ENCODE measurements around the gene C19orf53. TPM values are rescaled to one million over a fixed set of nuclear protein-coding genes. Genes with fewer than 3 reads are reported as not detected.

C19orf53 gene
- total RNA-seq, 1 donor from 2014 or later = 95.6 TPM

DNA sequence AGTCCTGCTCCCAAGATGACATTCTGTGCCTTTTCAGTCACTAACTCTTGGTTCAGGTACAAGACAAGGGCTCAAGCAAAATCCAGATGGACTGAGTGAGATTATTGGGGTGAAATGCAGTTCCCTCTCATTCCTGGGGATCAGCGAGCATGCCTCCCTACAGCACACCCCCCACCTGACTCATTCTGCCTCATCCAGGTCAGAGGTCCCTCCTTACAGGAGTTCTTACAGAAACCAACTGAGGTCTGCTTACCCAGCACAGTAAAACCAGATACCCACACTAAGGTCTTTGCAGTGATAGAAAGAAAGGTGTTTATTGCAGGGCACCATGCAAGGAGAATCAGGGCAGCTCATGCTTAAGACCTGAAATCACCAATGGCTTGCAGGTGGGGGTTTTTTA is 31.5 kb upstream of the C19orf53 start:
- H3K27ac ChIP-seq = no peak overlapping the region
- H3K9me3 Mint-ChIP-seq = peaks cover 6% of the 10 kb centered on the region
- DNase-seq (ENCODE audit: low spot score) = no peak
- H3K9me3 ChIP-seq (ENCODE audit: low read depth) = no peaks in the 10 kb centered on the region
- no peaks in the 10 kb centered on the region for H3K27me3 Mint-ChIP-seq (ENCODE audit: insufficient read depth, low read depth)
- no peak overlapping the region for H3K4me3 Mint-ChIP-seq
- H3K4me2 ChIP-seq = no peak overlapping the region
- no peak overlapping the region for H3K9ac ChIP-seq
- no peak overlapping the region for H3K27ac Mint-ChIP-seq
- no peaks in the 10 kb centered on the region for H3K4me1 ChIP-seq
- no peaks in the 10 kb centered on the region for H3K27me3 ChIP-seq
- peaks cover 6% of the 10 kb centered on the region for H3F3A ChIP-seq (ENCODE audit: low read depth)
- H3K4me3 ChIP-seq = no peak overlapping the region
- H4K20me1 ChIP-seq (ENCODE audit: low read depth) = no peaks in the 10 kb centered on the region
- H2AFZ ChIP-seq (replicated peaks) = no peak overlapping the region
- no peaks in the 10 kb centered on the region for H3K36me3 ChIP-seq
- TF ChIP-seq EZH2phosphoT487 (IDR thresholded peaks at IDR 0.05) (no peak), EZH2 (IDR thresholded peaks at IDR 0.05) (no peak), CTCF (IDR thresholded peaks at IDR 0.05) (no peak)
- no peaks in the 10 kb centered on the region for H3K79me2 ChIP-seq (ENCODE audit: low read depth)
- peaks cover 12% of the 10 kb centered on the region for H3K36me3 Mint-ChIP-seq
- no peaks in the 10 kb centered on the region for H3K4me1 Mint-ChIP-seq

GRCh38 chr19:13744174-13744573 is 30.1 kb upstream of the C19orf53 start:
- no peaks in the 10 kb centered on the region for H3K27me3 ChIP-seq
- peaks cover 8% of the 10 kb centered on the region for H3K36me3 Mint-ChIP-seq
- H3K4me3 Mint-ChIP-seq = no peak overlapping the region
- no peaks in the 10 kb centered on the region for H3K36me3 ChIP-seq
- no peak for DNase-seq (ENCODE audit: low spot score)
- peaks cover 6% of the 10 kb centered on the region for H3F3A ChIP-seq (ENCODE audit: low read depth)
- H3K27ac ChIP-seq = no peak overlapping the region
- H3K9me3 ChIP-seq (ENCODE audit: low read depth) = no peaks in the 10 kb centered on the region
- peaks cover 10% of the 10 kb centered on the region for H3K79me2 ChIP-seq (ENCODE audit: low read depth)
- H3K9ac ChIP-seq = no peak overlapping the region
- peaks cover 6% of the 10 kb centered on the region for H3K9me3 Mint-ChIP-seq
- H3K4me2 ChIP-seq = no peak overlapping the region
- H3K27ac Mint-ChIP-seq = no peak overlapping the region
- no peak for TF ChIP-seq EZH2phosphoT487 (IDR thresholded peaks at IDR 0.05)
- no peak for TF ChIP-seq CTCF (IDR thresholded peaks at IDR 0.05)
- TF ChIP-seq EZH2 (IDR thresholded peaks at IDR 0.05) = no peak
- H3K4me1 ChIP-seq = peaks cover 7% of the 10 kb centered on the region
- peaks cover 11% of the 10 kb centered on the region for H3K4me1 Mint-ChIP-seq
- no peaks in the 10 kb centered on the region for H3K27me3 Mint-ChIP-seq (ENCODE audit: insufficient read depth, low read depth)
- no peak overlapping the region for H3K4me3 ChIP-seq
- H2AFZ ChIP-seq (replicated peaks) = no peak overlapping the region
- H4K20me1 ChIP-seq (ENCODE audit: low read depth) = no peaks in the 10 kb centered on the region

DNA sequence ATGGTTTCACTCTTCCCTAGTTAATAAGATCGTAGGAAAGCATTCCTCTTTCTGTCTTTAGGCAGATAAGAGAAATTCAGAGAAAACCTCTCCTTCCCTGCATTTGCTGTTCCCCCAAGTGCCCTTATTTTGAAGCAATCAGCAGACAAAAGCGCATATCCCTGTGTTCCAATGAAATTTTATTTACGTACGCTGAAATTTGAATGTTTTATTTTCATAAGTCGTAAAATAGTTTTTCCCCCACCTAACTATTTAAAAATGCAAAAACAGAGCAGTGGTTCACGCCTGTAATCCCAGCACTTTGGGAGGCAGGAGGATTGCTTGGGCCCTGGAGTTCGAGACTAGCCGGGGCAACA is 27.2 kb upstream of the C19orf53 start:
- peaks cover 7% of the 10 kb centered on the region for H3K4me1 ChIP-seq
- Mint-ChIP-seq H3K36me3 (peaks cover 4% of the 10 kb centered on the region), H3K9me3 (peaks cover 6% of the 10 kb centered on the region), H3K4me3 (peak overlapping the region; percentile 93), H3K27ac (no peak overlapping the region), H3K27me3 (ENCODE audit: insufficient read depth, low read depth) (no peaks in the 10 kb centered on the region), H3K4me1 (peaks cover 13% of the 10 kb centered on the region)
- peaks cover 6% of the 10 kb centered on the region for H3F3A ChIP-seq (ENCODE audit: low read depth)
- H3K9ac ChIP-seq = no peak overlapping the region
- no peaks in the 10 kb centered on the region for H3K9me3 ChIP-seq (ENCODE audit: low read depth)
- no peaks in the 10 kb centered on the region for H4K20me1 ChIP-seq (ENCODE audit: low read depth)
- H3K27me3 ChIP-seq = no peaks in the 10 kb centered on the region
- peak overlapping the region; percentile 84 for H3K4me3 ChIP-seq
- H2AFZ ChIP-seq (replicated peaks) = no peak overlapping the region
- H3K4me2 ChIP-seq = peak overlapping the region; percentile 18
- no peak overlapping the region for H3K27ac ChIP-seq
- no peaks in the 10 kb centered on the region for H3K36me3 ChIP-seq
- DNase-seq (ENCODE audit: low spot score) = no peak
- peaks cover 16% of the 10 kb centered on the region for H3K79me2 ChIP-seq (ENCODE audit: low read depth)
- TF ChIP-seq CTCF (IDR thresholded peaks at IDR 0.05) (no peak), EZH2 (IDR thresholded peaks at IDR 0.05) (no peak), EZH2phosphoT487 (IDR thresholded peaks at IDR 0.05) (no peak)
